Liver (tissue), 9 donors: Measurements from ENCODE around the gene ULK1. TPM values are rescaled to one million over a fixed set of nuclear protein-coding genes. Genes with fewer than 3 reads are reported as not detected.

ENCODE experiments used
- DNase-seq: peaks from one replicate; pipeline ENCODE4 v3.0.0-alpha.2; 2017; ENCODE audit warnings: low spot score
- H3K27ac ChIP-seq, 2 donors: one replicate each; pipeline ENCODE4 v1.7.0; 2013; ENCODE audit warnings: inconsistent platforms in 2 of 2, low read length in 2 of 2, control low read depth in 1 of 2, low read depth in 1 of 2, mild to moderate bottlenecking in 1 of 2
- H3K27me3 ChIP-seq, 4 donors: one replicate each; pipeline versions ENCODE4 v1.6.1 to v1.7.0; 2013; ENCODE audit warnings: low read length in 3 of 4, inconsistent platforms in 1 of 4, mild to moderate bottlenecking in 1 of 4, moderate library complexity in 1 of 4; ENCODE audit not compliant: control insufficient read depth in 4 of 4, insufficient read depth in 4 of 4
- H3K36me3 ChIP-seq, 4 donors: one replicate each; pipeline versions ENCODE4 v1.6.1 to v1.7.0; 2013; ENCODE audit warnings: low read length in 3 of 4, mild to moderate bottlenecking in 3 of 4, low read depth in 1 of 4, moderate library complexity in 1 of 4; ENCODE audit not compliant: control insufficient read depth in 4 of 4, insufficient read depth in 3 of 4
- H3K4me1 ChIP-seq, 4 donors: one replicate each; pipeline versions ENCODE4 v1.6.1 to v1.7.0; 2013; ENCODE audit warnings: low read length in 3 of 4, mild to moderate bottlenecking in 3 of 4, moderate library complexity in 1 of 4; ENCODE audit not compliant: control insufficient read depth in 4 of 4, insufficient read depth in 4 of 4
- H3K4me3 ChIP-seq, 3 donors: one replicate each; pipeline versions ENCODE4 v1.6.1 to v1.7.0; 2013; ENCODE audit warnings: low read length in 3 of 3, control low read depth in 1 of 3, low read depth in 1 of 3, mild to moderate bottlenecking in 1 of 3
- H3K9ac ChIP-seq, 2 donors: one replicate each; pipeline ENCODE4 v1.7.0; 2013; ENCODE audit warnings: low read length in 2 of 2, mild to moderate bottlenecking in 2 of 2, moderate library complexity in 2 of 2, control low read depth in 1 of 2, low read depth in 1 of 2
- H3K9me3 ChIP-seq, 4 donors: one replicate each; pipeline versions ENCODE4 v1.6.1 to v1.7.0; 2013; ENCODE audit warnings: low read length in 3 of 4; ENCODE audit not compliant: control insufficient read depth in 4 of 4
- HNF4A ChIP-seq, 2 donors: conservative IDR thresholded peaks; 2 replicates each; pipeline ENCODE4 v1.6.1; 2016; ENCODE audit warnings: antibody characterized with exemption in 2 of 2, mild to moderate bottlenecking in 2 of 2
- NR2F2 ChIP-seq: IDR thresholded peaks from 2 replicates; pipeline ENCODE4 v1.6.1; 2016; ENCODE audit warnings: antibody characterized with exemption
- RXRA ChIP-seq, 2 donors: IDR thresholded peaks; 2 replicates each; pipeline ENCODE4 v1.6.1; 2017 to 2018; ENCODE audit warnings: antibody characterized with exemption in 2 of 2, mild to moderate bottlenecking in 1 of 2
- TAF1 ChIP-seq: conservative IDR thresholded peaks from 2 replicates; pipeline ENCODE4 v1.6.1; 2016; ENCODE audit warnings: antibody characterized with exemption, mild to moderate bottlenecking
- YY1 ChIP-seq: IDR thresholded peaks from 2 replicates; pipeline ENCODE4 v1.6.1; 2016; ENCODE audit warnings: antibody characterized with exemption, mild to moderate bottlenecking
- ZBTB33 ChIP-seq: IDR thresholded peaks from 2 replicates; pipeline ENCODE4 v1.6.1; 2016; ENCODE audit warnings: antibody characterized with exemption
- WGBS: extraction: QIAGEN DNeasy Blood & Tissue Kit; methylation state at CpG from one replicate; pipeline ENCODE4 v1.1.7; 2013; 5-methylcytosine and 5-hydroxymethylcytosine counted together
- polyA plus RNA-seq, 2 donors: library from polyadenylated mRNA; stranded (reverse) in 1 of 2; unstranded in 1 of 2; fragments of 200-250 nt in 1 of 2; fragments of >200 nt in 1 of 2; fragmentation: Nextera tagmentation in 1 of 2; extraction: Ambion mirVana in 1 of 2; gene quantifications; one replicate each; pipeline versions ENCODE4 v1.2.1 to v1.2.3, GENCODE V29; 2013 to 2015
- total RNA-seq, 2 donors: library from RNA; depleted of rRNA; stranded (reverse); fragments of >200 nt; gene quantifications; one replicate each; pipeline ENCODE4 v1.2.3, GENCODE V29; 2014
- TF ChIP-seq, protein P1 (sequence below): fragments of 150-350 bp; IDR thresholded peaks from 2 replicates; pipeline ENCODE4 v1.5.1; 2017; ENCODE audit warnings: improper control_type of control experiment, low read depth, low read length; ENCODE audit not compliant: missing input control
- TF ChIP-seq, protein P2 (sequence below): IDR thresholded peaks from 2 replicates; pipeline ENCODE4 v1.6.1; 2016; ENCODE audit warnings: antibody characterized with exemption
- TF ChIP-seq, protein P3 (sequence below): IDR thresholded peaks from 2 replicates; pipeline ENCODE4 v1.6.1; 2016; ENCODE audit warnings: antibody characterized with exemption, mild to moderate bottlenecking
- donor health status: healthy.
- donor health status: healthy.
- donor health status: healthy.
- donor health status: healthy.
- donor health status: healthy.

ULK1 gene
- total and polyA plus RNA-seq, 4 donors, result 12.5 to 41.7 (median 15.1) TPM

DNA sequence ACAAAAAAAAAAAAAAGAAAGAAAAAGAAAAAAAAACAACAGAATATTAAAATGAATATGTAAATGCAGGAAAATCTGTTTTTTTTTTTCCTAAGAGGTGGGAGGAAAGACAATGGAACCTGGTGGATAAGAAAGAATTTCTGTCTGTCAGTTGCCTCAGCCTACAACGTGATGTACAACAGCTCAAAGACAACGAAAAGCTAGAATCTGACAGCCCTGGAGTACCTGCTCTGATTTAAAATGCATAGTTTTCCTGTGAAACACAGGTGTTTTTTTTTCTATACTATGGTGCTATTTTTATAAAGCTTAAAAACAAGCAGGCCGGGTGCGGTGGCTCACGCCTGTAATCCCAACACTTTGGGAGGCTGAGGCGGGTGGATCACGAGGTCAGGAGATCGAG is 30.0 kb upstream of the ULK1 start:
- Histone ChIP-seq H3K36me3 (no peaks in the 10 kb centered on the region), H3K9ac (no peak overlapping the region), H3K9me3 (no peaks in the 10 kb centered on the region), H3K27me3 (no peaks in the 10 kb centered on the region), H3K4me1 (peaks cover 15 to 35% (median 29%) of the 10 kb centered on the region in 4 donors), H3K27ac (no peak overlapping the region), H3K4me3 (no peak overlapping the region)
- WGBS, result 94% methylated on average over 8 of the region's 8 CpGs
- TF ChIP-seq TAF1 (no peak), HNF4A (conservative IDR thresholded peaks at IDR 0.05) (no peak), NR2F2 (no peak), ZBTB33 (no peak), YY1 (no peak), RXRA (IDR thresholded peaks at IDR 0.05) (no peak)
- TF ChIP-seq, protein P1, sequence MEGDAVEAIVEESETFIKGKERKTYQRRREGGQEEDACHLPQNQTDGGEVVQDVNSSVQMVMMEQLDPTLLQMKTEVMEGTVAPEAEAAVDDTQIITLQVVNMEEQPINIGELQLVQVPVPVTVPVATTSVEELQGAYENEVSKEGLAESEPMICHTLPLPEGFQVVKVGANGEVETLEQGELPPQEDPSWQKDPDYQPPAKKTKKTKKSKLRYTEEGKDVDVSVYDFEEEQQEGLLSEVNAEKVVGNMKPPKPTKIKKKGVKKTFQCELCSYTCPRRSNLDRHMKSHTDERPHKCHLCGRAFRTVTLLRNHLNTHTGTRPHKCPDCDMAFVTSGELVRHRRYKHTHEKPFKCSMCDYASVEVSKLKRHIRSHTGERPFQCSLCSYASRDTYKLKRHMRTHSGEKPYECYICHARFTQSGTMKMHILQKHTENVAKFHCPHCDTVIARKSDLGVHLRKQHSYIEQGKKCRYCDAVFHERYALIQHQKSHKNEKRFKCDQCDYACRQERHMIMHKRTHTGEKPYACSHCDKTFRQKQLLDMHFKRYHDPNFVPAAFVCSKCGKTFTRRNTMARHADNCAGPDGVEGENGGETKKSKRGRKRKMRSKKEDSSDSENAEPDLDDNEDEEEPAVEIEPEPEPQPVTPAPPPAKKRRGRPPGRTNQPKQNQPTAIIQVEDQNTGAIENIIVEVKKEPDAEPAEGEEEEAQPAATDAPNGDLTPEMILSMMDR, result no peak
- TF ChIP-seq, protein P2, sequence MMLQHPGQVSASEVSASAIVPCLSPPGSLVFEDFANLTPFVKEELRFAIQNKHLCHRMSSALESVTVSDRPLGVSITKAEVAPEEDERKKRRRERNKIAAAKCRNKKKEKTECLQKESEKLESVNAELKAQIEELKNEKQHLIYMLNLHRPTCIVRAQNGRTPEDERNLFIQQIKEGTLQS, result no peak
- TF ChIP-seq, protein P3, sequence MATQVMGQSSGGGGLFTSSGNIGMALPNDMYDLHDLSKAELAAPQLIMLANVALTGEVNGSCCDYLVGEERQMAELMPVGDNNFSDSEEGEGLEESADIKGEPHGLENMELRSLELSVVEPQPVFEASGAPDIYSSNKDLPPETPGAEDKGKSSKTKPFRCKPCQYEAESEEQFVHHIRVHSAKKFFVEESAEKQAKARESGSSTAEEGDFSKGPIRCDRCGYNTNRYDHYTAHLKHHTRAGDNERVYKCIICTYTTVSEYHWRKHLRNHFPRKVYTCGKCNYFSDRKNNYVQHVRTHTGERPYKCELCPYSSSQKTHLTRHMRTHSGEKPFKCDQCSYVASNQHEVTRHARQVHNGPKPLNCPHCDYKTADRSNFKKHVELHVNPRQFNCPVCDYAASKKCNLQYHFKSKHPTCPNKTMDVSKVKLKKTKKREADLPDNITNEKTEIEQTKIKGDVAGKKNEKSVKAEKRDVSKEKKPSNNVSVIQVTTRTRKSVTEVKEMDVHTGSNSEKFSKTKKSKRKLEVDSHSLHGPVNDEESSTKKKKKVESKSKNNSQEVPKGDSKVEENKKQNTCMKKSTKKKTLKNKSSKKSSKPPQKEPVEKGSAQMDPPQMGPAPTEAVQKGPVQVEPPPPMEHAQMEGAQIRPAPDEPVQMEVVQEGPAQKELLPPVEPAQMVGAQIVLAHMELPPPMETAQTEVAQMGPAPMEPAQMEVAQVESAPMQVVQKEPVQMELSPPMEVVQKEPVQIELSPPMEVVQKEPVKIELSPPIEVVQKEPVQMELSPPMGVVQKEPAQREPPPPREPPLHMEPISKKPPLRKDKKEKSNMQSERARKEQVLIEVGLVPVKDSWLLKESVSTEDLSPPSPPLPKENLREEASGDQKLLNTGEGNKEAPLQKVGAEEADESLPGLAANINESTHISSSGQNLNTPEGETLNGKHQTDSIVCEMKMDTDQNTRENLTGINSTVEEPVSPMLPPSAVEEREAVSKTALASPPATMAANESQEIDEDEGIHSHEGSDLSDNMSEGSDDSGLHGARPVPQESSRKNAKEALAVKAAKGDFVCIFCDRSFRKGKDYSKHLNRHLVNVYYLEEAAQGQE, result no peak
- DNase-seq, result no peak

DNA sequence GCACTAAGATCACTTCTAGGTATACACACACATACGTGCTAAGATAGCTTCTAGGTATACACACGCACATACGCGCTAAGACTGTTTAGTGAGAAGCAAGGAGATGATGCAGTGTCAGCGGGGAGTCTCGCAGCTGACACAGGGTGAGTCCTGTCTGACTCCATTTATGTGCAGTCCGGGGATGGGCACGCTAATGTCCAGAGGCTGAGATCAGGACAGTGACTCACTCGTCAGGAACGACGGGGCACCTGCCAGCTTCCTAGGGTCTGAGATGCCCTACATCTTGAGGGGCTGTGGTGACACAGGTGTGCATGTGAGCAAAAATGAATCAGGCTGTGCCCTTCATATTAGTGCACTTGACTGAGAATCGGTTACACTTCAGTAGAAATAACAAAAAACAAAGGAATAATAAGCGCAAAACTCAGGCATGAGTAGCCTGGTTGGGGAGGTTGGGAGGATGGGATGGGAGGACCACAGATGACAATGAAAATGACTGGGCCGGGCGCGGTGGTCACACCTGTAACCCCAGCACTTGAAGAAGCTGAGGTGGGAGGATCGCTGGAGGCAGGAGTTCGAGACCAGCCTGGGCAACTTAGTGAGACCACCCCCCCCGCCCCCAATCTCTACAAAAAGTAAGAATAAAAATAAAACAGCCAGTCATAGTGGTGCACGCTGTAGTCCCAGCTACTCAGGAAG is 29.1 kb upstream of the ULK1 start:
- Histone ChIP-seq H3K27me3 (no peaks in the 10 kb centered on the region), H3K4me1 (peaks cover 15 to 31% (median 26%) of the 10 kb centered on the region in 4 donors), H3K9ac (no peak overlapping the region), H3K36me3 (no peaks in the 10 kb centered on the region), H3K9me3 (no peaks in the 10 kb centered on the region), H3K27ac (no peak overlapping the region), H3K4me3 (no peak overlapping the region)
- TF ChIP-seq YY1, result no peak
- TF ChIP-seq, protein P2, result no peak
- no peak for DNase-seq
- 94% methylated on average over 20 of the region's 20 CpGs for WGBS
